RPMI7951 (cell line): Measurements from ENCODE around the gene PTPRM. TPM values are rescaled to one million over a fixed set of nuclear protein-coding genes. Genes with fewer than 3 reads are reported as not detected.
A peak's percentile ranks its signal among the peaks of the same experiment; 100 is the strongest.

ENCODE experiments used
- DNase-seq: peaks from one replicate; pipeline ENCODE4 v3.0.0-alpha.2; 2012; ENCODE audit warnings: low read depth
- total RNA-seq: library from RNA; depleted of rRNA; stranded (reverse); fragments of >200 nt; shearing (Covaris generic); gene quantifications from 2 replicates; pipeline ENCODE4 v1.2.3, GENCODE V29; 2014

Gene PTPRM
- total RNA-seq, 1 experiment from 2014 or later: 51.8 TPM

GRCh38 chr18:7896805-7897518 lies 329.8 kb downstream of the PTPRM start:
- no peak for DNase-seq

GRCh38 chr18:7898181-7898580 lies 331.1 kb downstream of the PTPRM start:
- no peak for DNase-seq

- no peak for DNase-seq
Observed at GRCh38 chr18:7899078-7899477, 332.0 kb downstream of the PTPRM start.

- DNase-seq: no peak
Observed at GRCh38 chr18:7900091-7900490, 333.0 kb downstream of the PTPRM start.

- DNase-seq: no peak
Observed at GRCh38 chr18:7901657-7902056, 334.5 kb downstream of the PTPRM start.

GRCh38 chr18:7902399-7902839 lies 335.3 kb downstream of the PTPRM start:
- DNase-seq: no peak

- peak; percentile 52 for DNase-seq
Observed at GRCh38 chr18:7904529-7904928, 337.4 kb downstream of the PTPRM start.

GRCh38 chr18:7908681-7909299 lies 341.7 kb downstream of the PTPRM start:
- no peak for DNase-seq

- no peak for DNase-seq
Observed at GRCh38 chr18:7914834-7915670, 347.9 kb downstream of the PTPRM start.

- DNase-seq: no peak
Observed at GRCh38 chr18:7918701-7919100, 351.6 kb downstream of the PTPRM start.

- no peak for DNase-seq
Observed at GRCh38 chr18:7919565-7919964, 352.4 kb downstream of the PTPRM start.

- DNase-seq: peak; percentile 79
Observed at GRCh38 chr18:7921938-7922587, 354.9 kb downstream of the PTPRM start.

GRCh38 chr18:7923105-7923504 lies 356.0 kb downstream of the PTPRM start:
- no peak for DNase-seq

GRCh38 chr18:7924616-7925015 lies 357.5 kb downstream of the PTPRM start:
- DNase-seq: peak; percentile 75

GRCh38 chr18:7926526-7926925 lies 359.4 kb downstream of the PTPRM start:
- DNase-seq: no peak

GRCh38 chr18:7927119-7927518 lies 360.0 kb downstream of the PTPRM start:
- DNase-seq: peak; percentile 24

GRCh38 chr18:7931763-7932162 lies 364.6 kb downstream of the PTPRM start:
- DNase-seq: no peak

- no peak for DNase-seq
Observed at GRCh38 chr18:7937268-7937667, 370.2 kb downstream of the PTPRM start.

- DNase-seq: no peak
Observed at GRCh38 chr18:7939521-7939920, 372.4 kb downstream of the PTPRM start.

- DNase-seq: no peak
Observed at GRCh38 chr18:7940379-7940778, 373.3 kb downstream of the PTPRM start.

- DNase-seq: no peak
Observed at GRCh38 chr18:7940971-7941370, 373.9 kb downstream of the PTPRM start.

- DNase-seq: no peak
Observed at GRCh38 chr18:7941533-7941932, 374.4 kb downstream of the PTPRM start.
